ENCODE data around the gene PDE2A.

PDE2A gene

GRCh38 chr11:72541257-72541974, 132.8 kb downstream of the PDE2A start:
- H3K4me3 ChIP-seq (replicated peaks in 1 of 2; ENCODE audit: low read depth in 2 of 2, low read length in 2 of 2): no peak overlapping the region
- DNase-seq (ENCODE audit: low read depth in 2 of 2): no peak
- TF ChIP-seq CTCF (IDR thresholded peaks at IDR 0.05; ENCODE audit: low read depth, low read length): no peak

GRCh38 chr11:72537051-72537450, 137.2 kb downstream of the PDE2A start:
- no peak for DNase-seq (ENCODE audit: low read depth in 2 of 2)
- no peak for TF ChIP-seq CTCF (IDR thresholded peaks at IDR 0.05; ENCODE audit: low read depth, low read length)
- H3K4me3 ChIP-seq (replicated peaks in 1 of 2; ENCODE audit: low read depth in 2 of 2, low read length in 2 of 2): no peak overlapping the region

GRCh38 chr11:72535194-72535547, 139.1 kb downstream of the PDE2A start:
- peak; percentile 7 for TF ChIP-seq CTCF (IDR thresholded peaks at IDR 0.05; ENCODE audit: low read depth, low read length)
- no peak for DNase-seq (ENCODE audit: low read depth in 2 of 2)

GRCh38 chr11:72534371-72535193, 139.6 kb downstream of the PDE2A start:
- no peak overlapping the region for H3K4me3 ChIP-seq (replicated peaks in 1 of 2; ENCODE audit: low read depth in 2 of 2, low read length in 2 of 2)
- no peak for DNase-seq (ENCODE audit: low read depth in 2 of 2)
- TF ChIP-seq CTCF (IDR thresholded peaks at IDR 0.05; ENCODE audit: low read depth, low read length): no peak

More at GRCh38 chr11:72535194-72535547, 139.1 kb downstream of the PDE2A start:
- H3K4me3 ChIP-seq (replicated peaks in 1 of 2; ENCODE audit: low read depth in 2 of 2, low read length in 2 of 2): no peak overlapping the region

GRCh38 chr11:72529068-72529467, 145.2 kb downstream of the PDE2A start:
- H3K4me3 ChIP-seq (replicated peaks in 1 of 2; ENCODE audit: low read depth in 2 of 2, low read length in 2 of 2): no peak overlapping the region
- DNase-seq (ENCODE audit: low read depth in 2 of 2): no peak
- TF ChIP-seq CTCF (IDR thresholded peaks at IDR 0.05; ENCODE audit: low read depth, low read length): no peak

- no peak for TF ChIP-seq CTCF (IDR thresholded peaks at IDR 0.05; ENCODE audit: low read depth, low read length)
- DNase-seq (ENCODE audit: low read depth in 2 of 2): peak in 1 of 2 donors; percentile 52
- H3K4me3 ChIP-seq (replicated peaks in 1 of 2; ENCODE audit: low read depth in 2 of 2, low read length in 2 of 2): no peak overlapping the region
Measured at GRCh38 chr11:72528121-72528520, 146.1 kb downstream of the PDE2A start.

Measured in cardiac fibroblast (primary cell).